Lung (tissue), 12 donors: ENCODE results near the gene MIB1. TPM values are rescaled to one million over a fixed set of nuclear protein-coding genes. Genes with fewer than 3 reads are reported as not detected.

ENCODE experiments used
- ATAC-seq: fragments of 200-7000 bp; cut with Tn5 transposase; one replicate; pipeline ENCODE4 v1.9.1; 2020; ENCODE audit warnings: moderate number of reproducible peaks; ENCODE audit not compliant: insufficient read depth, low FRiP score
- DNase-seq, 3 donors: peaks; one replicate each; pipeline ENCODE4 v3.0.0-alpha.2; 2013 to 2017
- H3K27ac ChIP-seq, 2 donors: one replicate each; pipeline ENCODE4 v1.5.1; 2013; ENCODE audit warnings: mild to moderate bottlenecking in 2 of 2, moderate library complexity in 2 of 2, control low read depth in 1 of 2, inconsistent platforms in 1 of 2, low read depth in 1 of 2, low read length in 1 of 2
- H3K27me3 ChIP-seq, 3 donors: one replicate each; pipeline ENCODE4 v1.5.1; 2013; ENCODE audit warnings: low read length in 2 of 3; ENCODE audit not compliant: control insufficient read depth in 3 of 3, insufficient read depth in 3 of 3
- H3K36me3 ChIP-seq, 4 donors: one replicate each; pipeline ENCODE4 v1.5.1; 2013; ENCODE audit warnings: low read length in 4 of 4, mild to moderate bottlenecking in 1 of 4, moderate library complexity in 1 of 4; ENCODE audit not compliant: control insufficient read depth in 4 of 4, insufficient read depth in 4 of 4
- H3K4me1 ChIP-seq, 5 donors: one replicate each; pipeline ENCODE4 v1.5.1; 2013; ENCODE audit warnings: low read length in 5 of 5, mild to moderate bottlenecking in 2 of 5, moderate library complexity in 1 of 5; ENCODE audit not compliant: control insufficient read depth in 5 of 5, insufficient read depth in 5 of 5
- H3K4me3 ChIP-seq: one replicate; pipeline ENCODE4 v1.5.1; 2013; ENCODE audit warnings: mild to moderate bottlenecking, control low read depth, moderate library complexity
- H3K9ac ChIP-seq, 2 donors: one replicate each; pipeline ENCODE4 v1.5.1; 2013; ENCODE audit warnings: low read length in 2 of 2, control low read depth in 1 of 2; ENCODE audit not compliant: insufficient read depth in 1 of 2
- H3K9me3 ChIP-seq, 4 donors: one replicate each; pipeline ENCODE4 v1.5.1; 2013; ENCODE audit warnings: low read length in 3 of 4, mild to moderate bottlenecking in 1 of 4, moderate library complexity in 1 of 4; ENCODE audit not compliant: control insufficient read depth in 4 of 4, insufficient read depth in 3 of 4
- CTCF ChIP-seq: IDR thresholded peaks from 2 replicates; pipeline ENCODE4 v1.5.1; 2012; ENCODE audit warnings: mild to moderate bottlenecking; ENCODE audit errors: control extremely low read depth, extremely low read depth
- WGBS, 2 donors: extraction: QIAGEN DNeasy Blood & Tissue Kit; methylation state at CpG; one replicate each; pipeline ENCODE4 v1.1.7; 2013; 5-methylcytosine and 5-hydroxymethylcytosine counted together
- polyA plus RNA-seq, 2 donors: library from polyadenylated mRNA; stranded (reverse); fragments of 200-250 nt; gene quantifications; one replicate each; pipeline ENCODE4 v1.2.1, GENCODE V29; 2013
- total RNA-seq, 2 donors: library from RNA; depleted of rRNA in 1 of 2; stranded (reverse); fragments of >200 nt in 1 of 2; gene quantifications; one replicate each; pipeline ENCODE4 v1.2.1, GENCODE V29; 2014 to 2021
- donor health status: control.
- donor health status: control.
- donor health status: Bipolar disorder and iron deficiency.
- donor health status: healthy.
- donor health status: DM: yes; HTN: yes; CAD: no.

MIB1 gene
- total and polyA plus RNA-seq, 4 donors, result 4.5 to 62.0 (median 15.5) TPM

- no peak for TF ChIP-seq CTCF
- ATAC-seq, result no peak
- 58 to 84% methylated on average over 6 of the region's 6 CpGs for WGBS, 2 donors
- Histone ChIP-seq H3K27me3 (no peaks in the 10 kb centered on the region), H3K9ac (no peak overlapping the region), H3K27ac (no peak overlapping the region), H3K9me3 (peaks cover 0 to 2% (median 0%) of the 10 kb centered on the region in 4 donors), H3K4me1 (peaks cover 0 to 42% (median 5%) of the 10 kb centered on the region in 5 donors), H3K36me3 (no peaks in the 10 kb centered on the region), H3K4me3 (no peak overlapping the region)
- DNase-seq, result peak; percentile 45 to 70 (median 62)
Observed at GRCh38 chr18:21903709-21904108, 163.1 kb downstream of the MIB1 start.

- no peak for ATAC-seq
- 61 to 71% methylated on average over 6 of the region's 6 CpGs for WGBS, 2 donors
- TF ChIP-seq CTCF, result no peak
Observed at GRCh38 chr18:21904856-21905255, 164.3 kb downstream of the MIB1 start.

GRCh38 chr18:21907451-21907850, 166.9 kb downstream of the MIB1 start:
- DNase-seq, result no peak
- Histone ChIP-seq H3K36me3 (no peaks in the 10 kb centered on the region), H3K4me3 (no peak overlapping the region), H3K9me3 (peaks cover 0 to 2% (median 0%) of the 10 kb centered on the region in 4 donors), H3K4me1 (peaks cover 0 to 36% (median 2%) of the 10 kb centered on the region in 5 donors), H3K27me3 (no peaks in the 10 kb centered on the region), H3K27ac (no peak overlapping the region), H3K9ac (no peak overlapping the region)
- ATAC-seq, result no peak
- TF ChIP-seq CTCF, result no peak
- 87 to 90% methylated on average over 7 of the region's 7 CpGs for WGBS, 2 donors

More at GRCh38 chr18:21904856-21905255, 164.3 kb downstream of the MIB1 start:
- no peaks in the 10 kb centered on the region for H3K27me3 ChIP-seq
- no peaks in the 10 kb centered on the region for H3K36me3 ChIP-seq
- H3K4me1 ChIP-seq, result peaks cover 0 to 50% (median 5%) of the 10 kb centered on the region in 5 donors
- H3K4me3 ChIP-seq, result no peak overlapping the region
- peak; percentile 76 to 81 (median 79) for DNase-seq
- H3K9me3 ChIP-seq, result peaks cover 0 to 2% (median 0%) of the 10 kb centered on the region in 4 donors
- H3K9ac ChIP-seq, result no peak overlapping the region
- H3K27ac ChIP-seq, result no peak overlapping the region

- no peaks in the 10 kb centered on the region for H3K27me3 ChIP-seq
- H3K4me3 ChIP-seq, result no peak overlapping the region
- no peak for ATAC-seq
- H3K27ac ChIP-seq, result no peak overlapping the region
- peaks cover 0 to 2% (median 0%) of the 10 kb centered on the region in 4 donors for H3K9me3 ChIP-seq
- peak; percentile 60 to 90 (median 89) for DNase-seq
- H3K9ac ChIP-seq, result no peak overlapping the region
- no peaks in the 10 kb centered on the region for H3K36me3 ChIP-seq
- peaks cover 0 to 32% (median 2%) of the 10 kb centered on the region in 5 donors for H3K4me1 ChIP-seq
- no peak for TF ChIP-seq CTCF
Observed at GRCh38 chr18:21908711-21909110, 168.1 kb downstream of the MIB1 start.
